ENCODE results near the gene ZNF565. TPM values are rescaled to one million over a fixed set of nuclear protein-coding genes. Genes with fewer than 3 reads are reported as not detected.

Gene ZNF565
- total and polyA plus RNA-seq, 10 of the 15 experiments (the other 5 are each of a cell fraction or from before 2014, with no cell fraction given) = 0.72 to 2.2 (median 1.8) TPM

DNA sequence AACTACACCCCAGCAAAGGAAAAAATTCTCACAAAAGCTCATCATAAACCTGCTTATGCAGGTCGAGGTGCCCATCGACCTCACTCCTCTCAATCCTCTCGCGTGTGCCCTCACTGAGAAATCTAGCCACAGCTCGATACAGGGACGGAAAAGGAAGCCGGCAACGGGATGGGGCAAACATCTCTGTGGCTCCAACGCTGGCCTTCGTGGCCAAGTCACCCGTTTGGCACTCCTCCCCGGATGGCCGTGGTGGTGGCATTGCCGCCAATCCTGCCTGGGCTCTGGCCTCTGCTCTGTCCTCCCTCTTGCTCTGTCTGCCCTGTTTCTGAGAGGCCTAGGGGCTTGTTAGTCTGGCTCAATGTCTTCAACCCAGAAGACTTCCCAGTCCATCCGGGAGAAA, 41.6 kb upstream of the ZNF565 start:
- intact Hi-C loops (cut with micrococcal nuclease; ENCODE audit: unreplicated experiment) (no loop called here), in situ Hi-C loops (cut with MboI) (no loop called here)
- ChIA-PET POLR2A (no interaction called here), RAD21 (ENCODE audit: unreplicated experiment) (no interaction called here), CTCF (no interaction called here), SMC1A (ENCODE audit: uncharacterized antibody, unreplicated experiment) (no interaction called here)
- Histone ChIP-seq H2AFZ (ENCODE audit: control insufficient read depth, low read depth, low read length) (no peak overlapping the region), H3K9ac (ENCODE audit: control insufficient read depth, insufficient read depth, low read length) (no peak overlapping the region), H3K27ac (ENCODE audit: control insufficient read depth, insufficient read depth) (no peak overlapping the region), H3K4me1 (ENCODE audit: control insufficient read depth, insufficient read depth, low read length) (no peaks in the 10 kb centered on the region), H4K20me1 (ENCODE audit: control insufficient read depth, insufficient read depth) (no peaks in the 10 kb centered on the region), H3K27me3 (replicated peaks in 1 of 2; ENCODE audit: control insufficient read depth in 2 of 2, insufficient read depth in 2 of 2, low read length in 1 of 2) (no peaks in the 10 kb centered on the region), H3K4me2 (ENCODE audit: control insufficient read depth, insufficient read depth) (no peak overlapping the region), H3K36me3 (ENCODE audit: control insufficient read depth in 2 of 2, insufficient read depth in 2 of 2, low read length in 1 of 2) (no peaks in the 10 kb centered on the region), H3K79me2 (ENCODE audit: control insufficient read depth, insufficient read depth, low read length) (no peaks in the 10 kb centered on the region), H3K4me3 (no peak overlapping the region), H3K9me3 (replicated peaks; ENCODE audit: control insufficient read depth, insufficient read depth, low read length) (no peaks in the 10 kb centered on the region; the same call in 2 of the 3 replicates)
- no peak for DNase-seq (ENCODE audit: low read depth, low spot score)
- FAIRE-seq = no peak
- WGBS (ENCODE audit: insufficient coverage, insufficient replicate concordance, low lambda C conversion rate, missing lambda C conversion rate) = 53% methylated on average over 15 of the region's 15 CpGs
- no peak for ATAC-seq
- BruUV-seq (replicated peaks) = no TSS peak
- TF ChIP-seq HDAC2 (IDR thresholded peaks at IDR 0.05) (no peak), DPF2 (IDR thresholded peaks at IDR 0.05) (no peak), EGR1 (IDR thresholded peaks at IDR 0.05; ENCODE audit: borderline replicate concordance in 1 of 2, low read depth in 2 of 2, low read length in 2 of 2) (no peak), SRF (IDR thresholded peaks at IDR 0.05; ENCODE audit: low read depth in 2 of 2, low read length in 2 of 2) (no peak), CUX1 (IDR thresholded peaks at IDR 0.05; ENCODE audit: insufficient replicate concordance, low read depth, low read length) (no peak), JUNB (IDR thresholded peaks at IDR 0.05) (no peak)
- TF ChIP-seq, protein P1, sequence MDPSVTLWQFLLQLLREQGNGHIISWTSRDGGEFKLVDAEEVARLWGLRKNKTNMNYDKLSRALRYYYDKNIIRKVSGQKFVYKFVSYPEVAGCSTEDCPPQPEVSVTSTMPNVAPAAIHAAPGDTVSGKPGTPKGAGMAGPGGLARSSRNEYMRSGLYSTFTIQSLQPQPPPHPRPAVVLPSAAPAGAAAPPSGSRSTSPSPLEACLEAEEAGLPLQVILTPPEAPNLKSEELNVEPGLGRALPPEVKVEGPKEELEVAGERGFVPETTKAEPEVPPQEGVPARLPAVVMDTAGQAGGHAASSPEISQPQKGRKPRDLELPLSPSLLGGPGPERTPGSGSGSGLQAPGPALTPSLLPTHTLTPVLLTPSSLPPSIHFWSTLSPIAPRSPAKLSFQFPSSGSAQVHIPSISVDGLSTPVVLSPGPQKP (IDR thresholded peaks at IDR 0.05; ENCODE audit: low read depth, low read length) = no peak
- TF ChIP-seq, protein P2, sequence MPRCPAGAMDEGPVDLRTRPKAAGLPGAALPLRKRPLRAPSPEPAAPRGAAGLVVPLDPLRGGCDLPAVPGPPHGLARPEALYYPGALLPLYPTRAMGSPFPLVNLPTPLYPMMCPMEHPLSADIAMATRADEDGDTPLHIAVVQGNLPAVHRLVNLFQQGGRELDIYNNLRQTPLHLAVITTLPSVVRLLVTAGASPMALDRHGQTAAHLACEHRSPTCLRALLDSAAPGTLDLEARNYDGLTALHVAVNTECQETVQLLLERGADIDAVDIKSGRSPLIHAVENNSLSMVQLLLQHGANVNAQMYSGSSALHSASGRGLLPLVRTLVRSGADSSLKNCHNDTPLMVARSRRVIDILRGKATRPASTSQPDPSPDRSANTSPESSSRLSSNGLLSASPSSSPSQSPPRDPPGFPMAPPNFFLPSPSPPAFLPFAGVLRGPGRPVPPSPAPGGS (IDR thresholded peaks at IDR 0.05; ENCODE audit: borderline replicate concordance, insufficient read depth, low read depth, low read length, poor library complexity, severe bottlenecking) = no peak
- TF ChIP-seq, protein P3, sequence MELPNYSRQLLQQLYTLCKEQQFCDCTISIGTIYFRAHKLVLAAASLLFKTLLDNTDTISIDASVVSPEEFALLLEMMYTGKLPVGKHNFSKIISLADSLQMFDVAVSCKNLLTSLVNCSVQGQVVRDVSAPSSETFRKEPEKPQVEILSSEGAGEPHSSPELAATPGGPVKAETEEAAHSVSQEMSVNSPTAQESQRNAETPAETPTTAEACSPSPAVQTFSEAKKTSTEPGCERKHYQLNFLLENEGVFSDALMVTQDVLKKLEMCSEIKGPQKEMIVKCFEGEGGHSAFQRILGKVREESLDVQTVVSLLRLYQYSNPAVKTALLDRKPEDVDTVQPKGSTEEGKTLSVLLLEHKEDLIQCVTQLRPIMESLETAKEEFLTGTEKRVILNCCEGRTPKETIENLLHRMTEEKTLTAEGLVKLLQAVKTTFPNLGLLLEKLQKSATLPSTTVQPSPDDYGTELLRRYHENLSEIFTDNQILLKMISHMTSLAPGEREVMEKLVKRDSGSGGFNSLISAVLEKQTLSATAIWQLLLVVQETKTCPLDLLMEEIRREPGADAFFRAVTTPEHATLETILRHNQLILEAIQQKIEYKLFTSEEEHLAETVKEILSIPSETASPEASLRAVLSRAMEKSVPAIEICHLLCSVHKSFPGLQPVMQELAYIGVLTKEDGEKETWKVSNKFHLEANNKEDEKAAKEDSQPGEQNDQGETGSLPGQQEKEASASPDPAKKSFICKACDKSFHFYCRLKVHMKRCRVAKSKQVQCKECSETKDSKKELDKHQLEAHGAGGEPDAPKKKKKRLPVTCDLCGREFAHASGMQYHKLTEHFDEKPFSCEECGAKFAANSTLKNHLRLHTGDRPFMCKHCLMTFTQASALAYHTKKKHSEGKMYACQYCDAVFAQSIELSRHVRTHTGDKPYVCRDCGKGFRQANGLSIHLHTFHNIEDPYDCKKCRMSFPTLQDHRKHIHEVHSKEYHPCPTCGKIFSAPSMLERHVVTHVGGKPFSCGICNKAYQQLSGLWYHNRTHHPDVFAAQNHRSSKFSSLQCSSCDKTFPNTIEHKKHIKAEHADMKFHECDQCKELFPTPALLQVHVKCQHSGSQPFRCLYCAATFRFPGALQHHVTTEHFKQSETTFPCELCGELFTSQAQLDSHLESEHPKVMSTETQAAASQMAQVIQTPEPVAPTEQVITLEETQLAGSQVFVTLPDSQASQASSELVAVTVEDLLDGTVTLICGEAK (IDR thresholded peaks at IDR 0.05; ENCODE audit: borderline replicate concordance) = no peak
